Smooth muscle cell (in vitro differentiated cells): ENCODE data around the gene CLDN6. TPM values are rescaled to one million over a fixed set of nuclear protein-coding genes. Genes with fewer than 3 reads are reported as not detected.

Experiments used
- DNase-seq: peaks from one replicate; lab custom pipeline; 2025; ENCODE audit not compliant: unreplicated experiment; lab: John Stamatoyannopoulos, UW
- H2AFZ ChIP-seq: fragments of 200-600 bp; sonication (generic); 2 replicates; pipeline ENCODE4 v1.6.0; 2016; ENCODE audit warnings: antibody characterized with exemption, low read depth, mild to moderate bottlenecking
- H3F3A ChIP-seq: fragments of 200-600 bp; sonication (generic); 2 replicates; pipeline ENCODE4 v1.6.0; 2017; ENCODE audit warnings: antibody characterized with exemption, low read depth
- H3K27ac ChIP-seq: fragments of 200-600 bp; sonication (generic); 2 replicates; pipeline ENCODE4 v1.5.1; 2016; ENCODE audit warnings: low read depth, mild to moderate bottlenecking
- H3K27me3 ChIP-seq: fragments of 200-600 bp; sonication (generic); 2 replicates; pipeline ENCODE4 v1.6.1; 2016; ENCODE audit warnings: low read depth, mild to moderate bottlenecking
- H3K36me3 ChIP-seq: fragments of 200-600 bp; sonication (generic); 2 replicates; pipeline ENCODE4 v1.5.1; 2016; ENCODE audit warnings: low read depth
- H3K4me1 ChIP-seq: fragments of 200-600 bp; sonication (generic); 2 replicates; pipeline ENCODE4 v1.5.1; 2016; ENCODE audit warnings: low read depth
- H3K4me2 ChIP-seq: fragments of 200-600 bp; sonication (generic); 2 replicates; pipeline ENCODE4 v1.6.0; 2016; ENCODE audit warnings: mild to moderate bottlenecking
- H3K4me3 ChIP-seq: fragments of 200-600 bp; sonication (generic); 2 replicates; pipeline ENCODE4 v1.5.1; 2016; ENCODE audit warnings: mild to moderate bottlenecking
- H3K79me2 ChIP-seq: fragments of 200-600 bp; sonication (generic); 2 replicates; pipeline ENCODE4 v1.6.0; 2016; ENCODE audit warnings: low read depth, mild to moderate bottlenecking
- H3K9ac ChIP-seq: fragments of 200-600 bp; sonication (generic); 2 replicates; pipeline ENCODE4 v1.6.0; 2016; ENCODE audit warnings: low read depth
- H3K9me3 ChIP-seq: fragments of 200-600 bp; sonication (generic); replicated peaks from 2 replicates; pipeline ENCODE4 v1.5.1; 2016; ENCODE audit warnings: low read depth
- H4K20me1 ChIP-seq: fragments of 200-600 bp; sonication (generic); 2 replicates; pipeline ENCODE4 v1.6.0; 2016; ENCODE audit warnings: low read depth
- WGBS: methylation state at CpG from one replicate; pipeline ENCODE4 v1.1.7; 2016; ENCODE audit warnings: low lambda C conversion rate; 5-methylcytosine and 5-hydroxymethylcytosine counted together
- polyA plus RNA-seq: library from polyadenylated mRNA; unstranded; fragments of >200 nt; fragmentation: Nextera tagmentation; extraction: Ambion mirVana; gene quantifications from 2 replicates; pipeline ENCODE4 v1.2.1, GENCODE V29; 2016
- total RNA-seq: library from RNA; depleted of rRNA; stranded (reverse); fragments of >200 nt; gene quantifications from 2 replicates; pipeline ENCODE4 v1.2.3, GENCODE V29; 2014
- TF ChIP-seq, protein P1 (sequence below): fragments of 200-600 bp; sonication (generic); IDR thresholded peaks from 2 replicates; pipeline ENCODE4 v1.5.1; 2017; ENCODE audit warnings: borderline replicate concordance, mild to moderate bottlenecking, antibody characterized with exemption; ENCODE audit not compliant: insufficient read depth, poor library complexity, severe bottlenecking

The CLDN6 gene
- total and polyA plus RNA-seq, 2 experiments from 2014 or later, result 55.4 to 113 TPM

DNA sequence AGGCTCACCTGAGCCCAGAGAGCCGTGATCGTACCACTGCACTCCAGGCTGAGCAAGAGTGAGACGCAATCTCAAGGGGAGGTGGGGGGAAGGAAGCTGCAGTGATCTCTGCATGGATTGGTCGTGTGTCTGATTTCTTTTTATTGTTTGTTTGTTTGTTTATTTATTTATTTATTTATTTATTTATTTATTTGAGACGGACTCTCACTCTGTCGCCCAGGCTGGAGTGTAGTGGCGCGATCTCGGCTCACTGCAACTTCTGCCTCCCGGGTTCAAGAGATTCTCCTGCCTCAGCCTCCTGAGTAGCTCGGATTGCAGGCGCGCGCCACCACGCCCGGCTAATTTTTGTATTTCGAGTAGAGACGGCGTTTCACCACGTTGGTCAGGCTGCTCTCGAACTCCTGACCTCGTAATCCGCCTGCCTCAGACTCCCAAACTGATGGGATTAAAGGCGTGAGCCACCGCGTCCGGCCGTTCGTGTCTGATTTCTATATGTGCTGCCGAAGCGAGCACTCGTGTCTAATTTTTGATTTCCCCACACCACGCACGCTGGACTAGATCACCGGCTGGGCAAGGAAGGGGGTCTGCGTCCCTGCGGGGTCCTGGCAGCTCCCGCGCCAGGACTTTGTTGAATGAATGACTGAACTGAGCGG lies 1.7 kb upstream of the CLDN6 start:
- Histone ChIP-seq H3F3A (peaks cover 16% of the 10 kb centered on the region), H3K4me2 (peak overlapping the region; percentile 93), H4K20me1 (peaks cover 23% of the 10 kb centered on the region), H3K4me3 (peak overlapping the region; percentile 86), H3K79me2 (no peaks in the 10 kb centered on the region), H3K36me3 (no peaks in the 10 kb centered on the region), H2AFZ (no peak overlapping the region), H3K9me3 (no peaks in the 10 kb centered on the region), H3K4me1 (peaks cover 21% of the 10 kb centered on the region), H3K27ac (peak overlapping the region; percentile 100), H3K27me3 (no peaks in the 10 kb centered on the region), H3K9ac (no peak overlapping the region)
- DNase-seq, result no peak
- 36% methylated on average over 40 of the region's 40 CpGs for WGBS
- TF ChIP-seq, protein P1, sequence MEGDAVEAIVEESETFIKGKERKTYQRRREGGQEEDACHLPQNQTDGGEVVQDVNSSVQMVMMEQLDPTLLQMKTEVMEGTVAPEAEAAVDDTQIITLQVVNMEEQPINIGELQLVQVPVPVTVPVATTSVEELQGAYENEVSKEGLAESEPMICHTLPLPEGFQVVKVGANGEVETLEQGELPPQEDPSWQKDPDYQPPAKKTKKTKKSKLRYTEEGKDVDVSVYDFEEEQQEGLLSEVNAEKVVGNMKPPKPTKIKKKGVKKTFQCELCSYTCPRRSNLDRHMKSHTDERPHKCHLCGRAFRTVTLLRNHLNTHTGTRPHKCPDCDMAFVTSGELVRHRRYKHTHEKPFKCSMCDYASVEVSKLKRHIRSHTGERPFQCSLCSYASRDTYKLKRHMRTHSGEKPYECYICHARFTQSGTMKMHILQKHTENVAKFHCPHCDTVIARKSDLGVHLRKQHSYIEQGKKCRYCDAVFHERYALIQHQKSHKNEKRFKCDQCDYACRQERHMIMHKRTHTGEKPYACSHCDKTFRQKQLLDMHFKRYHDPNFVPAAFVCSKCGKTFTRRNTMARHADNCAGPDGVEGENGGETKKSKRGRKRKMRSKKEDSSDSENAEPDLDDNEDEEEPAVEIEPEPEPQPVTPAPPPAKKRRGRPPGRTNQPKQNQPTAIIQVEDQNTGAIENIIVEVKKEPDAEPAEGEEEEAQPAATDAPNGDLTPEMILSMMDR, result no peak

DNA sequence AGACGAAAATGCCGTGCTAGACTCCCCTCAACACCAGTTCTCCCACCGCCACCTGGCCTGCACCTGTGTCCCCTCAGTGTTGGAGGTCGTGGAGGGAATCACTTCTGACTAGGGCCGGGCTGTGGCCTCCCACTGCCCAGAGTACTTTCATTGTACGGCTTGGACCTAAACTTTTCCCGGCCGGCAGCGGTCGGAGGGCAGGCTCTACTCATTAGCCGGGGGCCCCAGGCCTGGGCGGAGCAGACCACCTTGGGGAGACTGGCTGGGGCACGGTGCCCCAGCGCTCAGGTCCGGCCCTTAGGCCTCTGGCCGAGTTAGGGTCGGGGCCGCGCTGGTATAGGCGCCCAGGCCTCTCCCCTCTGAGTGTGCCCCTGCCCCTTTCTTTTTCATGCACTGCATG lies 639 bp downstream of the CLDN6 start:
- Histone ChIP-seq H3K36me3 (no peaks in the 10 kb centered on the region), H3K27ac (peak overlapping the region; percentile 40), H3F3A (peaks cover 16% of the 10 kb centered on the region), H3K27me3 (peaks cover 22% of the 10 kb centered on the region), H3K79me2 (no peaks in the 10 kb centered on the region), H3K9me3 (no peaks in the 10 kb centered on the region), H3K4me2 (peak overlapping the region; percentile 77), H4K20me1 (peaks cover 10% of the 10 kb centered on the region), H3K4me1 (peaks cover 20% of the 10 kb centered on the region), H3K4me3 (peak overlapping the region; percentile 43), H2AFZ (no peak overlapping the region), H3K9ac (peak overlapping the region; percentile 21)
- TF ChIP-seq, protein P1, result no peak
- 20% methylated on average over 20 of the region's 20 CpGs for WGBS
- no peak for DNase-seq

DNA sequence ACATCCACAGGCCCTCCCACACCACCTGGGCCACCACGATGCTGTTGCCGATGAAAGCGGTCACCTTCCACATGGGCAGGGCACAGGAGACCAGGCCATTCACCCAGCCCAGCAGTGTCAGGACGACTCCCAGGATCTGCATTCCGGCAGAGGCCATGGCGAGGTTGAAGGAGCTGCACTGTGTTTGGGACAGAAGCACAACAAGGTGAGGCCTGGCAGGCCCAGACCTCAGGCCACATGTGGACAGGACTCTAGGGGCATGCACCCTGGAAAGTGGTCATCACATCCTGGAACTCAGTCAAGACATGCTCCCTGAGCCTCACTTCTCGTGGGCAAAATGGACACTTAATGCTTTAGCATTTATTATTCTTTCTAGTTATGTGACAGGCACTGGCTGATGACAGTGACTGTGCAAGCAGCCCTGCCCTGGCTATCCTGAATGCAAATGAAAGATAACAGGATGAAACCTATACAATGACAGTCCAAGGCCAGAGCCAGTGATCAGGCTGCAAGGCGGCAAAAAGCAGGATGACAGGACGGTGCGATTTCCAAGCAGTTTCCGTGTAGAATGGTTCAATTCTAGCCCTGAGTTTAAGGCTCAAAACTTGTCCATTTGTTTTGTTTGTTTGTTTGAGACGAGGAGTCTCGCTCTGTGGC lies 2.0 kb downstream of the CLDN6 start:
- no peaks in the 10 kb centered on the region for H3K36me3 ChIP-seq
- H2AFZ ChIP-seq, result no peak overlapping the region

More for the DNA sequence above, 2.0 kb downstream of the CLDN6 start:
- H3K9me3 ChIP-seq, result no peaks in the 10 kb centered on the region
- peaks cover 16% of the 10 kb centered on the region for H3F3A ChIP-seq
- H3K27ac ChIP-seq, result no peak overlapping the region
- no peak overlapping the region for H3K4me3 ChIP-seq
- no peak for DNase-seq
- peaks cover 34% of the 10 kb centered on the region for H3K27me3 ChIP-seq
- no peaks in the 10 kb centered on the region for H3K79me2 ChIP-seq
- 77% methylated on average over 13 of the region's 13 CpGs for WGBS
- TF ChIP-seq, protein P1, result no peak
- peaks cover 20% of the 10 kb centered on the region for H3K4me1 ChIP-seq
- no peak overlapping the region for H3K4me2 ChIP-seq
- H3K9ac ChIP-seq, result no peak overlapping the region
- H4K20me1 ChIP-seq, result peaks cover 5% of the 10 kb centered on the region
